NB4 (cell line): ENCODE results near the gene CDR2.

Experiments used
- CTCF ChIP-seq: IDR thresholded peaks from one replicate; pipeline ENCODE4 v1.5.1; 2012; ENCODE audit warnings: low read depth, low read length
- POLR2A ChIP-seq: IDR thresholded peaks from 2 replicates; pipeline ENCODE4 v1.6.1; 2011; ENCODE audit warnings: mild to moderate bottlenecking; ENCODE audit not compliant: insufficient read length; ENCODE audit errors: extremely low read depth

- no peak for TF ChIP-seq POLR2A
- no peak for TF ChIP-seq CTCF
Measured at GRCh38 chr16:22335668-22336246, 38.7 kb downstream of the CDR2 start.
